Measurements from ENCODE around the gene PPP2R5B. TPM values are rescaled to one million over a fixed set of nuclear protein-coding genes. Genes with fewer than 3 reads are reported as not detected.

PPP2R5B gene
- total RNA-seq, 1 experiment from 2014 or later: 1.8 TPM

DNA sequence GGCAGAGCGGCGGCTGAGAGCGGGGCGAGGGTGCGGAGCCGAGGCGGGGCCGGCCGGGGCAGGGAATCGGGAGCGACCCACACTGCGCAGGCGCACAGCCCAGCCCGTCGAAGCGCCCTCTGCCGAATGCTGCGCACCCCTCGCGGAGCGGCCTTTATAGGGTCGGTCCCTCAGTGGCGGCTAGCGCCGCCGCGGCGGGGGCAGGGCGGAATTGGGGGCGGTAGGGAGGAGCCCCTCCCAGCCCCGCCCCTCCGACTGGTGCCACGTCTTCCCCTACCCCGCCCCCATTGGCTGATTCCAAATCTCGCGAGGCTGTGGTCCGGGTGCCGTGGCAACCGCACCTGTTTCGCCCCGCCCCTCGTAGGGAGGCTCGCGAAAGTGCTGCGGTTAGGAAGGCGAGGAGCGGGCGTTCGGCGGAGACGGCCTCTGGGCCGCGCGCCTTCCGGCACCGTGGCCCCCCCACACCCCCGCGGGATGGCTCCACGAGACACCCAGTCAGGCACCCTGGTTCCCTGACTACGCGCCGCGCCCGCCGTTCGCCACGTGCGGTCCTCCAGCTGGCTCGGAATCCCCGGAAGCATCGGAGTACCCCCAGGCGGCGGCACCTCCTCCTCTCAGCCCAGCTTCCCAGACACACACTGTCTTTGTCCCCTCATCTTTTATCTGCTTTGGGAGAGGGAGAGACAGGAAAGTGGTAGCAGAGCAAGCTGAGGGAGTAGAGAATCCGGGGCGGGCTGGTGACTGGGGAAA is 45.8 kb upstream of the PPP2R5B start, which contains the start of gene EHD1:
Gene EHD1 (minus strand): TSS at position 128 of the 750 bp plus-strand sequence. CDS start 157 bp downstream, outside the sequence.
- Histone ChIP-seq H3K79me2 (ENCODE audit: low read length) (peaks cover 42% of the 10 kb centered on the region), H3K9me2 (replicated peaks; ENCODE audit: insufficient read depth, low read length) (no peaks in the 10 kb centered on the region), H2AFZ (ENCODE audit: low read length) (0 out of 2 replicates have a peak within 1 kb of the TSS, but pooled peaks have one; percentile 9), H3K27ac (ENCODE audit: low read length) (peak within 1 kb of the TSS; percentile 57), H3K27me3 (ENCODE audit: low read length) (no peaks in the 10 kb centered on the region), H3K36me3 (ENCODE audit: insufficient read depth, low read length) (0 out of 2 replicates have a peak, but pooled peaks cover 7% of the 10 kb centered on the region), H3K4me1 (ENCODE audit: low read length) (peaks cover 66% of the 10 kb centered on the region), H3K4me2 (ENCODE audit: low read depth, low read length, poor library complexity, severe bottlenecking) (peak within 1 kb of the TSS; percentile 95), H3K4me3 (ENCODE audit: low read length) (peak within 1 kb of the TSS; percentile 95), H3K9ac (ENCODE audit: low read length) (peak within 1 kb of the TSS; percentile 93), H4K20me1 (ENCODE audit: insufficient read depth, low read depth, low read length) (peaks cover 34% of the 10 kb centered on the region; the same call in 1 of the 2 replicates), H3K9me3 (ENCODE audit: low read length) (no peaks in the 10 kb centered on the region)
- DNase-seq: peak; percentile 100

DNA sequence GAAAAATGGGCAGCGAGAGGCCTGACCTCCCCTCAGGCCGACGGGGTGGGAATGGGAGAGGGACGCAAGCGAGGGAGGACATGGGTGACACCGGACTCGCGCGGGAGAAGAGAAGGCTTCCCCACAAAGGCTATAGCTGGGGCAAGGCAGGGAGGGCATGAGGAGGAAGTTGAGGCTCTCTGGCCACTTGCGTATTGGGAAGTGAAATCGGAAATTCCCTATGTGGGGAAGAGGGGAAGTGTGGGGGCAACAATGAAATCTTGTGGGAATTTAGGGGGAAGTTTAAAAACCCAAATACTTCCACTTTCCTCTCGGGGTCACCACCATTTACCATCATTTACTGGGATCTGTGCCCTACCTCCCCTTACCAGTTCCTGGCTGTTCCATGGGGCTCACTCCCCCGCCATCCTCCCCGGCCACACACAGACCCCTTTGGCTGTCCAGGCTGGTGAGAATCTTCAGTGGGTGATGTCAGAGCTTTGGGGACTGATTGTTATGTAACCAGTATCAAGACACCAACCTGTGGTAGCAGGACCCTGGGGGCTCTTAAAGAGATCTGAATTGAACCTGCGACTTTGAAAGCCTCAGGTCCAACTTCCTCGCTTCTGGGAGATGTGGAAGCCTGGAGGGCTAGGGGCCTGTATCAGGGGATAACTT is 45.1 kb upstream of the PPP2R5B start:
- H3K9ac ChIP-seq (ENCODE audit: low read length): peak overlapping the region; percentile 86
- H3K79me2 ChIP-seq (ENCODE audit: low read length): peaks cover 39% of the 10 kb centered on the region
- peaks cover 34% of the 10 kb centered on the region; the same call in 1 of the 2 replicates for H4K20me1 ChIP-seq (ENCODE audit: insufficient read depth, low read depth, low read length)
- peaks cover 62% of the 10 kb centered on the region for H3K4me1 ChIP-seq (ENCODE audit: low read length)
- no peaks in the 10 kb centered on the region for H3K9me2 ChIP-seq (replicated peaks; ENCODE audit: insufficient read depth, low read length)
- DNase-seq: no peak
- peak overlapping the region; percentile 95 for H3K4me2 ChIP-seq (ENCODE audit: low read depth, low read length, poor library complexity, severe bottlenecking)
- no peaks in the 10 kb centered on the region for H3K9me3 ChIP-seq (ENCODE audit: low read length)
- no peaks in the 10 kb centered on the region for H3K27me3 ChIP-seq (ENCODE audit: low read length)
- H2AFZ ChIP-seq (ENCODE audit: low read length): no peak overlapping the region
- 0 out of 2 replicates have a peak, but pooled peaks cover 7% of the 10 kb centered on the region for H3K36me3 ChIP-seq (ENCODE audit: insufficient read depth, low read length)
- peak overlapping the region; percentile 57 for H3K27ac ChIP-seq (ENCODE audit: low read length)
- H3K4me3 ChIP-seq (ENCODE audit: low read length): peak overlapping the region; percentile 82

DNA sequence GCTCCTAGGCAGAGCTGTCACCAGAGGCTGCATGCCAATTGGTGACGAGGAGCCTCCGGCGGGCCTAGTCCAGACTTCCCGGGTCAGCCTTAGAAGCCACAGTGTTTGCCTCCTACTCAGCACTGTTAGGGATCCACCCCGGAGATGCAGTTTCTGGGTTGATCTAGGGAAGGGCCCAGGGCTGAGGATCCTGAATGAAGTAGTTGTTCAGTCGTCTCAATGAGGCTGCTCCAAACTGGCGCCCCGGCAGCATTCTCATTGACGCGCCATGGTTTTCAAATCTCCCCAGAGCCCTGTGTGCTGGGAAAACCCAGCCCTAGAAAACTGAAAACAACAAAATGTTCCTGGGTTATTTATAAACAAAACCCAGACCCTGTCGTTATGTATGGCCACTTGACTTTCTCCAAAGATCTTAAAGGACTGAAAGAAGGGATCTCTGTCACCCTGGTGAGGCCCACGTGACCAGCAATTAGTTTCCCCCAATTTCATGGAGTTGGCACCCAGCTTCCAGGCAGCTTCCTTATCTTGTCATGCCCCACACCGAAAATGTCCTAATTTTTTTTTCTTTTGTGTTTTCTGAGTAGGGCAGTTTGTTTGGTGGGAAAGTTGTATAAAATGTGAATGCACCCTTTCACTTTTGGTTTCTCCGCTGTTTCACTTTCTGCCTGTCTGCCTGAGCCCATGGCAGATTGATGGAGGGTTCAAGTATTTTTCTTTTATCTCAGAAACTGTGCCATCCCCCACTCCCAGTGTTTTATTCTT is 44.1 kb upstream of the PPP2R5B start:
- Histone ChIP-seq H3K27ac (ENCODE audit: low read length) (no peak overlapping the region), H3K27me3 (ENCODE audit: low read length) (no peaks in the 10 kb centered on the region), H3K9me3 (ENCODE audit: low read length) (no peaks in the 10 kb centered on the region), H3K9me2 (replicated peaks; ENCODE audit: insufficient read depth, low read length) (no peaks in the 10 kb centered on the region), H3K4me1 (ENCODE audit: low read length) (peaks cover 52% of the 10 kb centered on the region), H4K20me1 (ENCODE audit: insufficient read depth, low read depth, low read length) (peaks cover 27% of the 10 kb centered on the region; the same call in 1 of the 2 replicates), H3K79me2 (ENCODE audit: low read length) (peaks cover 29% of the 10 kb centered on the region), H3K36me3 (ENCODE audit: insufficient read depth, low read length) (0 out of 2 replicates have a peak, but pooled peaks cover 2% of the 10 kb centered on the region), H3K4me3 (ENCODE audit: low read length) (no peak overlapping the region), H2AFZ (ENCODE audit: low read length) (no peak overlapping the region), H3K4me2 (ENCODE audit: low read depth, low read length, poor library complexity, severe bottlenecking) (peak overlapping the region; percentile 95), H3K9ac (ENCODE audit: low read length) (peak overlapping the region; percentile 4; the same call in 1 of the 2 replicates)
- no peak for DNase-seq

DNA sequence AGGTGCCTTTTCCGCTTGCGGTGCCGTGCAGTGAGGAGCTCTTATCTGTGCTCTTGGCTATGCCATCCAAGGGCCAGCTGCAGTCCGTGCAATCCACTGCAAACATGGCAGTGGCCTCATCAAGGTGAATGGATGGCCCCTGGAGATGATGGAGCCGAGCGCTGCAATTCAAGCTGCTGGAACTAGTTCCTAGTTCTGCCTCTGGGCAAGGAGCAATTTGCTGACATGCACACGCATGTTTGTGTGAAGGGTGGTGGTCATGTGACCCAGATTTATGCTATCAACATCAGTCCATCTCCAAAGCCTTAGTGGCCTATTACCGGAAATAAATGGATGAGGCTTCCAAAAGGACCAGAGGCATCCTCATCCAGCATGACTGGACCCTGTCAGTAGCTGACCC is 43.0 kb upstream of the PPP2R5B start:
- DNase-seq: no peak
- peaks cover 41% of the 10 kb centered on the region for H3K4me1 ChIP-seq (ENCODE audit: low read length)
- H3K9ac ChIP-seq (ENCODE audit: low read length): no peak overlapping the region
- H3K9me2 ChIP-seq (replicated peaks; ENCODE audit: insufficient read depth, low read length): no peaks in the 10 kb centered on the region
- H3K4me3 ChIP-seq (ENCODE audit: low read length): no peak overlapping the region
- H3K27ac ChIP-seq (ENCODE audit: low read length): no peak overlapping the region
- H3K9me3 ChIP-seq (ENCODE audit: low read length): no peaks in the 10 kb centered on the region
- peaks cover 18% of the 10 kb centered on the region; the same call in 1 of the 2 replicates for H4K20me1 ChIP-seq (ENCODE audit: insufficient read depth, low read depth, low read length)
- no peaks in the 10 kb centered on the region for H3K27me3 ChIP-seq (ENCODE audit: low read length)
- no peak overlapping the region for H3K4me2 ChIP-seq (ENCODE audit: low read depth, low read length, poor library complexity, severe bottlenecking)
- H3K79me2 ChIP-seq (ENCODE audit: low read length): peaks cover 18% of the 10 kb centered on the region
- H2AFZ ChIP-seq (ENCODE audit: low read length): no peak overlapping the region
- no peaks in the 10 kb centered on the region for H3K36me3 ChIP-seq (ENCODE audit: insufficient read depth, low read length)

DNA sequence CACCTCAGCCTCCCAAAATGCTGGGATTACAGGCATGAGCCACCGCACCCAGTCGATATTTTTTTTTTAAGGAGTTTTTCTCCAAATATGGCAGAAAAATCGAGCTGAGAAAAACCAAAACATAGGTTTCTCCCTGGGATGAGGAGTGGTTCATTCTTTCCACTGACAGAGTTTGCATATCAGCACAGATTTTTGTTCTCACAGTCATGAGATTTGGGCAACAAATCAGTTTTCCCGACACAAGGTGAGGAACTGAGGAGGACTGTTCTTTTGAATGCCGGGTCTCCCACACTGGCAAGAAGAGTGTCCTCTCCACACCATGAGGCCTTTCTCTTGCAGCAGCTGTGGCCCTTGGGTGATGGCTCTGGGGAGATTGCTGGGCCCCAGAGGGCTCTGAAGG is 42.2 kb upstream of the PPP2R5B start:
- Histone ChIP-seq H3K4me1 (ENCODE audit: low read length) (peaks cover 37% of the 10 kb centered on the region), H3K9ac (ENCODE audit: low read length) (peak overlapping the region; percentile 21; the same call in 1 of the 2 replicates), H3K4me3 (ENCODE audit: low read length) (no peak overlapping the region), H3K79me2 (ENCODE audit: low read length) (peaks cover 10% of the 10 kb centered on the region), H4K20me1 (ENCODE audit: insufficient read depth, low read depth, low read length) (peaks cover 10% of the 10 kb centered on the region; the same call in 1 of the 2 replicates), H2AFZ (ENCODE audit: low read length) (no peak overlapping the region), H3K9me2 (replicated peaks; ENCODE audit: insufficient read depth, low read length) (no peaks in the 10 kb centered on the region), H3K27me3 (ENCODE audit: low read length) (no peaks in the 10 kb centered on the region), H3K36me3 (ENCODE audit: insufficient read depth, low read length) (no peaks in the 10 kb centered on the region), H3K9me3 (ENCODE audit: low read length) (no peaks in the 10 kb centered on the region), H3K4me2 (ENCODE audit: low read depth, low read length, poor library complexity, severe bottlenecking) (peak overlapping the region; percentile 15), H3K27ac (ENCODE audit: low read length) (no peak overlapping the region)
- DNase-seq: no peak

DNA sequence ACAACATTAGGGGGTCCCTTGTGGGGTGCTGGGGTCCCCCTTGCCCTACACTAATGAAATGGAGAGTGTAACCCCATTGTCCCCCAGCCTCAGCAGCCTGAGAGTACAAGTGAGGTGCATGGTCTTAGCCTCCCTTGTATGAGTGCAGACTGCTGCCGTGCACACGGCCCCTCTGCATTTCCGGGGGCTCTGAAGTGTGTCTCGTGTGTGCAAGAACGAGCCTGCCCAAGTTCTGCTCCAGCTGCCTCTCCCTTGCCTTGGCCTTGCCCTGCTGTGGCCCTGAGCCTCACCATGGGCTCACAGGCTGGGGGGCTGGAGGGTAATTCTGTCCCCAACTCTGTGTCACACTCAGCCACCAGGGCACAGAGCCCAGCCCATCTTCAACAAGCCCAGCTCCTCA is 40.9 kb upstream of the PPP2R5B start:
- H2AFZ ChIP-seq (ENCODE audit: low read length): no peak overlapping the region
- no peaks in the 10 kb centered on the region for H3K27me3 ChIP-seq (ENCODE audit: low read length)
- H3K4me1 ChIP-seq (ENCODE audit: low read length): peaks cover 45% of the 10 kb centered on the region
- H4K20me1 ChIP-seq (ENCODE audit: insufficient read depth, low read depth, low read length): no peaks in the 10 kb centered on the region
- H3K27ac ChIP-seq (ENCODE audit: low read length): no peak overlapping the region
- no peaks in the 10 kb centered on the region for H3K9me2 ChIP-seq (replicated peaks; ENCODE audit: insufficient read depth, low read length)
- no peaks in the 10 kb centered on the region for H3K9me3 ChIP-seq (ENCODE audit: low read length)
- no peaks in the 10 kb centered on the region for H3K79me2 ChIP-seq (ENCODE audit: low read length)
- H3K9ac ChIP-seq (ENCODE audit: low read length): no peak overlapping the region
- H3K36me3 ChIP-seq (ENCODE audit: insufficient read depth, low read length): no peaks in the 10 kb centered on the region
- no peak overlapping the region for H3K4me3 ChIP-seq (ENCODE audit: low read length)
- H3K4me2 ChIP-seq (ENCODE audit: low read depth, low read length, poor library complexity, severe bottlenecking): no peak overlapping the region
- DNase-seq: no peak

DNA sequence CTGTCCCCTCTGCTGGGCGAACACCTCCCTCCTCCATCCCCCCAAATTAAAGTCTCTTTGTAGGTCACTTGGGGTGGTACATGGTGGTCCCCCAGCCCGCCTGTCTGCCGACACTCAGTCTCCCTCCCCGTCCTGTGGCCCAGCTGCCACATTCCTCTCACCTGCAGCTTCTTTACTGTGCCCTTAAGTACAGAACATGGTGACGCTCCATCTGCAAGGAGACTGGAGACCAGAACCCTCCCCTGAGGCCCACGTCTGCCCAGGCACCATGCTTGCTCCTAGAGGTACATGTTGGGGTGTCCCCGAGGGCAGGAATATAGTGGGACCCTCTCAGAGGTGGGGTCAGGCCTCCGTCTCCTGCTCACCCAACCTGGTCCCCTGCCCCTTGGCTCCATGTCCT is 40.5 kb upstream of the PPP2R5B start:
- H3K9me3 ChIP-seq (ENCODE audit: low read length): no peaks in the 10 kb centered on the region

More for the DNA sequence above, 40.5 kb upstream of the PPP2R5B start:
- H3K9ac ChIP-seq (ENCODE audit: low read length): no peak overlapping the region
- no peaks in the 10 kb centered on the region for H3K79me2 ChIP-seq (ENCODE audit: low read length)
- H3K4me1 ChIP-seq (ENCODE audit: low read length): peaks cover 45% of the 10 kb centered on the region
- no peaks in the 10 kb centered on the region for H3K27me3 ChIP-seq (ENCODE audit: low read length)
- no peaks in the 10 kb centered on the region for H3K9me2 ChIP-seq (replicated peaks; ENCODE audit: insufficient read depth, low read length)
- no peak overlapping the region for H2AFZ ChIP-seq (ENCODE audit: low read length)
- no peaks in the 10 kb centered on the region for H3K36me3 ChIP-seq (ENCODE audit: insufficient read depth, low read length)
- no peak overlapping the region for H3K27ac ChIP-seq (ENCODE audit: low read length)
- no peaks in the 10 kb centered on the region for H4K20me1 ChIP-seq (ENCODE audit: insufficient read depth, low read depth, low read length)
- no peak overlapping the region for H3K4me2 ChIP-seq (ENCODE audit: low read depth, low read length, poor library complexity, severe bottlenecking)
- no peak for DNase-seq
- H3K4me3 ChIP-seq (ENCODE audit: low read length): no peak overlapping the region
